NCI-H1092 (cell line): ENCODE results near the gene PIP5KL1.
A peak's percentile ranks its signal among the peaks of the same experiment; 100 is the strongest.

Experiments
- DNase-seq: peaks from one replicate; lab custom pipeline; 2025; lab: John Stamatoyannopoulos, UW

The PIP5KL1 gene

DNA sequence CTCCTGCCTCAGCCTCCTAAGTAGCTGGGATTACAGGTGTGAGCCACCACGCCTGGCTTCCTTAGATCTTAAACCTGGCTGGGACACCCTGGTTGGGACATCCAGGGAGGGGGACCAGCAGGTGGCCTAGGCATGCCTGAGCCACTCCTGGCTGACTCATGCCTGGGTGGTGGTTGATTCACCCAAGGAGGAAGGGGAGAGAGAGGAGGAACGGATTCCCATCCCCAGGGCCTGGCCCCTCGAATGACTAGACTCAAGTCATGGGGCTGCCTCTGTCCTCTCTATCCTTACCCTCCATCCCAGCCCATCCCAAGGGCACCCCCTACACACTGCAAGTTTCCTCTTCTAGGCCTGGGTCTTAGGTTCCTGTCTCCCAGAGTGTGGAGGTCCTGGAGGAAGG, 37.5 kb upstream of the PIP5KL1 start:
- DNase-seq, result no peak

DNA sequence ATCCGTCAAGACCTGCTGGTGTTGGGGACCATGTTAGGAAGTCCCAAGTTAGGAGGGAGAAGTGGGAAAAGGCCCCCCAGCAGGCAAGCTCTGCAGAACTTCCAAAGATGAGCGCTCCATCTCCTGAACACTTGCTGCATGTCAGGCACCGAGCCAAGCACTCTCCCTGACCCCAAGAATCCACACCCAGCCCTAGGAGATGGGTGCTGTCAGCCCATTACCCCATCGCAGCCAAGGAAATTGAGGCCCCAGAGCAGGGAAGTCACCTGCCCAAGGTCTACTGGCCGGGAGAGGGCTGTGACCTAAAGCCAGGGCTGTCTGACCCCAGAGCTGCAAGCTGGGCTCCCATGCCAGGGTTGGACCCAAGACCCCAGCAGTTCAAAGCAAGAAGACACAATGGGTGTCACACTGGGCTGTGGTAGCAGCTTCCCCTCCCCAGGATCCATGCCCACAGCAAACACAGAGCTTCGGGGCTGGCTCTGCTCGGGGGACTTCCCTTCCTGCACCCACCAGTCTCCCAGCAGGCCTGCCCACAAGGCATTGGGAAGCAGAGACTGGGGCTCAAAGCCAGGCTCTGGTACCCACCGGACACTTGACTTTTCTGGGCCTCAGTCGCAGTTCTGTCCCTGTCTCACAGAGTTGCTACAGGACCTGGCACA, 36.7 kb upstream of the PIP5KL1 start:
- no peak for DNase-seq

DNA sequence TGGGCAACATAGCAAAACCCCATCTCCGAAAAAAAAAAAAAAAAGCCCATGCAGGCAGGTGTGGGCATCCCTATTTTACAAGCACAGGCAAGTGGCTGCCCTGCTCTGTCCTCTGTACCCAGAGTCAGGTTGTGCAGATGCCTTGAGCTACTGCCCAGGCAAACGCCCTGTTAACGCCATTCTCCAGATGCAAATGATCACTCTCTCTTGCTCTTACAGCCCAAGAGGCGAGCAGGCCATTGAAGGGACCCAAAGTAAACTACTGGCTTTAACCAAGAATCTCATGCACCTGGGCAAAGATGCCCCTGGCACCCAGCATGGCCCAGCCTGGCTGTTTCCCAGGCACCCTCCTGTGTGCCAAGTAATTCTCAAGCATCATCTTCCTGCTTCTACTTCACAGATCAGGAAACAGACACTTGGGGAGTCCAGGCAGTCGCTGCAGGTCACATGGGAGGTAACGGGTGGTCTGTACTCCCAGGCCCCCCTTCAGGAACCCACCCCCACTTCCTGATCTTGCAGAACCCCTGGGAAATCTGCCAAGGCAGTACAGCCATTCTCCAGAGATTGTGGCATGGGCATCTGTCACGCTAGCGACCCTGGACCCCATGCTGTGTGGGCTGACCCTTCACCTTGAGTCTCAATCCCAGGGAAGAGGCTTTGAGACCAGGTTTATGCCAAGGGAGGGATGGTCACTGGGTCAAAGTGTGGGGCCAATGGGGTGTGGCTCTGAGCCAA, 36.0 kb upstream of the PIP5KL1 start:
- DNase-seq, result peak; percentile 42

DNA sequence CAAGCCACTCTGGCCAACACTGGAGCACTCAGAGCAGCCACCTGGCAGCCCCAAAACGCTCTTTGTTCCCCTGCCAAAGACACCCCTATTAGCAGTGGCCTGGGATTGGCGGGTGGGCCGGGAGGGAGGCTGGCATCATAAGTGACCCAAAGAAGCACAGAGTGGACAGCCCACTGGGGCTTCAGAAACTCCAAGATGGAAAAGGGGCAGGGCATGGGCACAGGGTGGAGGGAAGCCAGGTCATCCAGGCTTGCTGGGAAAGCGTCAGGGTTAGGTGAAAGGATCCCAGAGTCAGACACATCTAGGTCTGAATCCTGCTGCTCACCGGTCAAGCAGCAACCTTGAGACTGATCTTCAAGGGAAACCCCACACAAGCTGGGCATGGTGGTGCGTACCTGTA, 35.4 kb upstream of the PIP5KL1 start:
- no peak for DNase-seq

DNA sequence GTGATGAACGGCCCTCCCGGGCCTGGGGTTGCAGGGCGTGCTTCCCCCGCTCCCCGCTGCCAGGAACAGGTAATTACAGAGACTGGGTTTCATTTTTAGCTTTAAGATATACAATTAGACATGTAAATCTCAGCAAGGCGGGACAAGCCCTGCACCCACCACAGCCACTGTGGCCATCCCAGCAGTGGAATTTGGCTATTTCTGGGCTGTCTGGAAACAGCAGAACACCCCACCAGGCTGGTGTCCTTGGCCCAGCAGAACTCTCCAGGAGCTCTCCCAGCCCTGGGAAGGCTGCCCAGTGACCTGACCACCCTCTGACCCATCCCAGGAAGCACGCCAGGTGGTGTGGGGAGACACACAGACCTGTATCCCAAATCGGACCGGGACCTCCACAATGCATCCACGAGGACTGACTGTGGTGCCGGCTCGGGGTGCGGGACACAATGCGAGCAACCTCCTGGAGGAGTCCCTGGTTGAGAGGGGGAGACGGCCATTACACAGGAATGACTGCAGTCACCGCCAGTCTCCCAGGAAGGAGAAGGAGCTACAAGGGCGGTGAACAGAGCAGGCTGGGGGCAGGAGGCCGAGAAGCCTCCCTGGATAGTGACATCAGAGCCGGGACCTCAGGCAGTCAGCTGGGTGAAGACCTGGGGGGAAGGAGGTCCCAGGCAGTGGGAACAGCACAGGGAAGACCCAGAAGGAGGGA, 32.9 kb upstream of the PIP5KL1 start:
- no peak for DNase-seq

DNA sequence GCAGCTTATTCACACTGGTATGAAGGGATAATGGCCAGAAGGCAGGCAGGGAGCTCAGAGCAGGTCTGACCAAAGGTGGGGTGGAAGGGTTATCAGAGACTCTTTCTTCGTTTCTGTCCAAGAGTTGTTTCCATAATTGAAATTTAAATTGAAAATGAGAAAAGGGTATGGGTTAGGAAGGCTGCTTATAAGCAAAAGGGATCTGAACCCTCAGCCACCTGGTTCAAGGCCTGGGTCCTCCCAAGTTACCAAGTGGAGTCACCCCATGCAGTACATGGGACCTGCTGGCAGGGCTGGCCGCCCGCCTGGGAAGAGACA, 32.4 kb upstream of the PIP5KL1 start:
- no peak for DNase-seq

DNA sequence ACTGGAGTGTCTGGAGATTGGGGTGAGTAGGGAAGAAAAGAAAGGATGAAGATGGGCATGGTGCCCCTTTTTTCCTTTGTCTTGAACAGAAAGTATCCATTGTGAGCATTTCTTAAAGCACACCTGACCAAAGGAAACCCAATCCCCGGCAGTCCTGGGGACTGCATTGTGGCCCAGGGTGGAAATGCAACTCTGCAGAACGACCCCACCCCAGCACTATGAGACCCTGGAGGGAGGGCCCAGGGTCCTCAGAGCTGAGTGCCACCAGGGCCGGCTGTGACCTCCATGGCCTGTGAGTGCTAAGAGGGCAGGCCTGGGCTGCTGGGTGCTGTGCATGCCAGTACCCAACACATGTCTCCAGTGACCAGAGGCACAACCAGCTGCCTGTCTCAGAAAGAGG, 31.7 kb upstream of the PIP5KL1 start:
- no peak for DNase-seq

DNA sequence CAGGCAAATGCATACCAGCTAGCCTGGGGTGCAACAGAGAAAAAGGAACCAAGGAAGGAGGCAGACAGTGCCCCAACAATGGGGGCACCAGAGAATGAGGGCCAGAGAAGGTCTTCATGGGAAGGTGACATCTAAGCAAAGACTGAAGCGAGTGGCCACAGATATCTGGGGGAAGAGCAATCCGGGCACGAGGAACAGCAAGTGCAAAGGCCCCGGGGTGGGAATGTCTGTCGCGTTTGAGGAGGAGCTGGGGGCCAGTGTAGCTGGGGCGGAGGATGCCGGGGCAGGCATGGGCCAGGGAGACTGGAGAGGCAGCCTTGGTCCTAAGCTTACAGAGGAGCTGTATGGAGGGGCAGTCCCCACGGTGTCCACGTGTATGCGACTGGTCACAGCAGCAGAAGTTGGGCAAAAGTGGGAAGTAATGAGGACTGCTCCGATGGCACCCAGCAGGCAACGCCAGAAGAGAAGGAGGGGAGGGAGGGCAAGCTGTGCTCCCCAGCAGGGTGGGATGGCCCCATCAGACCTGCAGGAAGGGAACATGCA, 31.1 kb upstream of the PIP5KL1 start:
- DNase-seq, result no peak

DNA sequence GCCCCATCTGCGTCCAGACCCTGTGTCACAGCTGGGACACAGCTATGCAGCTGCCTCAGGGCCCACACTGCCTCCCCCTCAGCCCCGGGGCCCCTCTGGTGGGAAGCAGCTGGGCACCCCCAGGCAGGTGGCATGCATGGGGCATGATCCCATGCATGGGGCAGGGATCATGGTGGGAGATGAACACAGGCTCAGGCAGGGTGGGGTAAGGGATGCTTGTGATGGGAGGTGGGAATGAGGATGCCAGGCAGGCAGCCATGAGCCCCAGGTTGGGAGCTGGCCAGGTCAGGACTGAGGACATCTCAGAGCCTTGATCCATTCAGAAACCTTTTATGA, 30.5 kb upstream of the PIP5KL1 start:
- DNase-seq, result no peak

DNA sequence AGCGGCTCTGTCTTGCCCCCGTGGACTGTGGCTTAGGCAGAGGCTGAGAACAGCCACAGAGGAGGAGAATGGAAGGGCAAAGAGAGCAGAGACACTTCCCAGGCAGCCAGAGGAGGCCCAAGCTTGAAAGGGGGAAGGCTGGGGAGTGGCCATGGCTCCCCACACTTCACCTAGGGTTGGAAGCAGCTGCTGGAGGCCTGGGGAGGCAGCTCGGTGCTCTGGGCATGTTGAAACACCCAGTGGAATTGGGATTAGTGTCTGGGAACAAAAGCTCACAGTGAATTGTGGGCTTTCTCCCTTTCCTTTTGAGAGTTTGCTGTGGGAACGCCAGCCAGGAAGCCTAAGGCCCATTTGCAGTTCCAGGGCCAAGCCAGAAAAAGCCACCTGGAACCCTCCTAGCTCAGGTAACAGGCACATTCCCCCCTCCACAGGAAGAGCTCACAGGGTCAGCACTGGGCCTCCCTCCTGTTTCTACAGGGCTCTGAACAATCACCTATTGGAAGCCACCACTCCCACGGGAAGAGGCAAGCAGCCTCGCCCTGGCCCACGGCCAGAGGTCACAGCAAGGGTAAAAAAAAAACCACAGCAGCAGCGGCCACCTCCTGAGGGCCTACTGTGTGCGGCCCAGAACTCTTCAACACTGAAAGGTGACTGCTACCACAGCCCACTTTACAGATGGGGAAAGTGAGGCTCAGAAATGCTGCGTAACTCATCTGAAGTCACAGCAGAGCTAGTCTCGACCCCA, 30.0 kb upstream of the PIP5KL1 start:
- DNase-seq, result no peak

DNA sequence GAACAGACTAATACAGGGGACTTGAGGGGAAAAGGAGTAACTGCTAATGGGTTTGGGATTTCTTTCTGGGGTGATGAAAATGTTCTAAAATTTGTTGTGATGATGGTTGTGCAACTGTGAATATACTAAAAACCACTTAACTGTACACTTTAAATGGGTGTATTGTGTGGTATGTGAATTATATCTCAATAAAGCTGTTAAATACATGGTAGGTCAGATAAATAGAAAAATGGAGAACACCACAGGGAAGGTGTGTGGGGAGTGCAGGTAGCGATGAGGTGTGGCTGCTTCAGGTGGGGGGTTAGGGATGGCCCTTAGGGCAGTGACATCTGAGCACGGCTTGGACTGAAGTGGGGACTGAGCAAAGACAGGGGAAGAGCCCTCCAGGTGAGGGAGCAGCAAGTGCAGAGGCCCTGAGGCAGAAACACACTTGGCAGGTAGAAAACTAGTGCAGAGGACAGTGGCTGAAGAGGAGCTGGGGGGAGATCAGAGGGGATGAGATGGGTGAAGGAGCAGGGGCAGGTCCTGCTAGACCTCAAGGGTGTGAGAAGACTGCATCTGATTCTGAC, 29.3 kb upstream of the PIP5KL1 start:
- DNase-seq, result no peak

DNA sequence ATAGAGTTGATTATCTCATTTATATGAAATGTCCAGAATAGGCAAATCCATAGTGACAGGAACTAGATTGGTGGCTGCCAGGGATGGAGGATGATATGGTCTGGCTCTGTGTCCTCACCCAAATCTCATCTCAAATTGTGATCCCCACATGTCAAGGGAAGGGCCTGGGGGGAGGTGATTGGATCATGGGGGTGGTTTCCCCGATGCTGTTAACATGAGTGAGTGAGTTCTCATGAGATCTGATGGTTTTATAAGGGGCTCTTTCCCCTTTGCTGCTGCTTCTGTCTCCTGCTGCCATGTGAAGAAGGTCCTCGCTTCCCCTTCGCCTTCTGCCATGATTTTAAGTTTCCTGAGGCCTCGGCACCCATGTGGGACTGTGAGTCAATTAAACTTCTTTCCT, 28.8 kb upstream of the PIP5KL1 start:
- DNase-seq, result no peak

DNA sequence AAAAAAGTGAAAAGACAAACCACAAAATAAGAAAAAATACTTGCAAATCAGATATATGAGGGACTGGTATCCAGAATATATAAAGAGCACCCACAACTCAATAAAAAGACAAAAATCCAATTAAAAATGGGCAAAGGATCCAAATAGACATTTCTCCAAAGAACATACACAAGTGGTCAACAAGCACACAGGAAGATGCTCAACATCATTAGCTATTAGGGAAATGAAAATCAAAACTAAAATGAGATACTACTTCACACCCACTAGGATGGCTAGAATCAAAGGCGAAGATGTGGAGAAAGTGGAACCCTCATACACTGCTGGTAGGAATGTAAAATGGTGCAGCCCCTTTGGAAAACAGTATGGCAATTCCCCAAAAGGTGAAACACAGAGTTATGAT, 28.2 kb upstream of the PIP5KL1 start:
- DNase-seq, result no peak

DNA sequence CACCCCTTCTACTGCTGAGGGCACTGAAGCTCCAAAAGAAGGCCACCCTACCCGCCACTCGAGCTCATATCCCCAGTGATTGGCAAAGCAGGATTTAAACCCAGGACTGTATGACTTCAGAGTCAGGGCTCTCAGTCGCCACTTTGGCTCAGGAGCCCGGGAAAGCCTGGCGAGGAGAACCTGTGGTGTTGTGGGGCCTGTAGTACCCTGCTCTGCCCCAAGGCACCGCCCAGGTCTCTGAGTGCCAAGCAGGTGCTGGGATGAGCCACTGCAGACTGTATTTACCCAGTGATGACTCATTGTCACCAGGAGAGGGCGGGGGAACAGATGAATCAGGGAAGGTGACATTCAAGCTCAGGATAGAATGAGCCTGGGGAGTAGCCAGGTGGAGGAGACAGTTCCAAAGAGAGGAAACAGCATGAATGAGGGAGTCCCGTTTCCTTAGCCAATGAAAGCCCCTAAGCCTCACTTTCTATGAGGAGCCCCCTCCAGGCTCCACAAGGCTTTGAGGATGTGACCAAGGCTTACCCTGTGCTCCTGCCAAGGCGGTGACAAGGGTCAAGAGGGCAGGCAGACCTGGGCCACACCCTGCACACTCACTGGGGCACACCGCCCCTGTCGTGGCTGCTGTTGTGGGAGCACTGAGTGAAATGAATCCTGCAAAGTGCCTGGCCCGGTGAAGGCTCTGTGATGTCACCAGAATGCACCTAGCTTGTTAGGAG, 24.9 kb upstream of the PIP5KL1 start:
- peak; percentile 89 for DNase-seq

DNA sequence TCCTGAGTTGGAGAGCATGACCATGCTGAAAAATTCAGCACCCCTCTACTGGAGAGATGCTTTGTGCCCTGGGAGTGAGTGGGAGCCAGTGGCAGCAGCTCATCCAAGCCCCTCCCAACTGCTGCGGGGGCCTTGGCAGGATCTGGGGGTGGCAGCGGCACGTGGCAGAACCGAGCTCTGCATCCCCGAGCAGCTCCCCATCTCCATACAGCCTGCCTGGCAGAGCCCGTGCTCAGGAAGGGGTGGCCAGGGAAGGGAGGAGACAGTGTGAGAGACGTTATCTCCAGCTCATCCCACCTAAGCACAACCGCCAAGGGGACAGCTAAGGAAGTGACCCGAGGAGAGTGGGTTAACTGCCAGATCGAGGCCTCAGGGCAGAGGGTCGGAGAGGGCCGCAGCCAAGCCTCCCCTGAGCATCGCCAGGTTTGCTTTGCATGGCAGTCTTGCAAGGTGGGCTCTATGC, 24.3 kb upstream of the PIP5KL1 start:
- no peak for DNase-seq

DNA sequence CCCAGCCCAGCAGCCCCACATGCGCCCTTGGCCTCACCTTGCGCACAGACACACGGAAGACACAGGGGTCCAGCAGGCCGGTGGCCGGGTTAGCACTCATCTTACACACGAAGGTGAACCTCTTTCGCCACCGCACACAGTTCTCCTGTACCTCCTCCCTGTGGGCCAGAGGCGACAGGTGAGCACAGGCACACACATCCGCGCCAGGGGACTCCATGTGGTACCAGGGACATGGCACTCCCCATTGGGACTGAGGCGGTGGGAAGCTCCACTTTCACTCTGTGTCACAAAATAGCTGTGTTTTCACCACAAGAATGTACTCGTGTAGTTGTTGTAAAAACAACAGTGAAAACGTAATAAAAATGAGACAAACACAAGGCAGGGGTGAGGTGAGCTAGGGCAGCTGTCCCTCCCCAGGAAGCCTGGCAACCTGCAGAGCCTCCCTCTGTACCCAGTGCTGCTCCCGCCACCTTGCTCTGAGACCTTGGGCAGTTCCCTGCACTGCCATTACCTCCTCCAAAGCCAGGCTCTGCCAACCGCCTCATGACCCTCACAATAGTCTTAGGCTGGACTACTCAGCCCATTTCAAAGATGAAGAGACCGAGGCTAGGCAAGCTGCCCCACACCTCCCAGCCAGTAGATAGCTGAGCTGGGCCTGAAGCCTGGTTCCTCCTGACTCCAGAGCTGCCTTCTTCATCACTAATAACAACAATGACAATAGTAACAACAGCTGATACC, 23.4 kb upstream of the PIP5KL1 start:
- DNase-seq, result no peak

DNA sequence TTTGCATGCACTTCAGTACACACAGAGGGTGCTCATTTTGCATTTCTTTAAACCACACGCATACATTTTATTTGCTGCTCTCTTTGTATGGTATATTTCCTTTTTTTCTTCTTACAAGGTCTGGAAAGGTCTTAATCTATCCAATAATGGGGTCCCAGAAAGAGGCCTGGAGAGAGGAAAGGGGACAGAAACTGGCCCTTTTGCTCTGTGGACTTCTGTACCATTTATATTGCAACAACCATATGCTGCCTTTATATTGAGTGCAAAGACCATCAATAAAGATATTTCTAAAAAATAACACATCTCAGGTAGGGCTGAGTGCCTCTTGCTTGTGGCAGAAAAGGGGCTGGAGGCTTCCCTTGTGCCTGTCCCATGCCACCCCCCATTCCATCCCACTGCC, 22.6 kb upstream of the PIP5KL1 start:
- no peak for DNase-seq

DNA sequence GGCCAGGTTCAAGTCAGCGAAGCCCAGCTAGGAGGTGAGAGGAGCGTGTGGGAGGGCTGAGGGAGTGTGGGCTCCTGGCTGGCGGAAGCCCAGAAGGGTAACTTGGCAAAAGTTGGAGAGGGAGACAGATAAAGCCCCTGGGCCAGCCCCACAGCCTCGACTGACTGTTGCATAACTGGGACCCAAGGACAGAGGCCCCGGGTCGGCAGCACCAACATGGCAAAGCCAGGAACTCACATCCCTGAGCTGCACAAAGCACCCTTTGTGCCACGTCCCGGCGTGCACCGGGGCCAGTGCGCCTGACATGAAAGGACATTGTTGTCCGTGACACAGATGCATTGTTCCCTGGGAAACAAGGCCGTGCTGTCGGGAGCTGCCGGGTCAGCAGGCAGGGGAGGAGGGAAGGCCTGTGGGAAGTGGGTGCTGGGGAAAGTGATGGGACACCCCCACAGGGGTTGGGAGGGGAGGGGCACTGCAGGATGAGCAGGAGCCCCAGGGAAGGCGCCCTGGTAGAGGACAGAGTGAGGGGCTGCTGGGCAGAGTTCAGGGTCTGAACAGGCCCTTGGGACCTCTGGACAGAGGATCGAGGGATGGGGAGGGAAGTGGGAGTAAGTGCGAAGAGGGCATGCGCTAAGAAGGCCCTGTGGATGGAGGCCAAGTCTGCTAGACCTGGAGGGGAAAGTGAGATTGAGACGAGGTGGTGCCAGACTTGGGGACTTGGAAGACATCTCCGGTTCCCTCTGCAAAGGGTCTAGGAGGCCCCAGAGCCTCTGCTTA, 20.1 kb upstream of the PIP5KL1 start:
- DNase-seq, result no peak

DNA sequence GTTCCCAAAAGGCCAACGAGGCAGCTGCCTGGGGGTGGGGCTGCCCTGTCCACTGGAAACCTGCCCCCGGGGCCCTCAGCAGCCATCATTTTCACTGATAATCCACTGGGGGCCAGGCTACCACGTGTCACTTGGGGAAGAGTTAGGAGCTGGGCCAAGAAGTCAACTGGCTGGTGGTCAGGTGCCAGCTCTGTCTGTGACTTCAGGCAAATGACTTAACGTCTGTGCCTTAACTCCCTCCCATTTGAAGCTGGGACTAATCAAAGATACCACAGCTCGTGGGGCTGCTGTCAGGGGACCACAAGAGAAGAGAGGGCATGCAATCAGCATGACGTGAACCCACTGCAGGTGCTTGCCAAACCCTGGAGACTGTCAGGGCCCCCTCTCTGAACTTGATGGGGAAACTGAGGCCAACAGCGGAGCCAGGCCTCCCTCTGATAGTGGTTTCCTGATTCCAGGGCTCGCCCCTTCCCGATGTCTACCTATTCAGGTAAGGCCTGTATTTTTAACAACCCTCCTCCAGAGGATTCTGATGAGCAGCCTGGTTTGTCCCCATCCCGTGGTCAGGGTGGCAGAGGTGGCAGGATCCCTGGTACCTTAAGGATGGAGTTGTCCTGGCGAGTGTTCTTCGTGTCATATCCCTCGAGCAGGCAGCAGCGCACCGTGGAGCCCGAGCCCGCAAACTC, 19.4 kb upstream of the PIP5KL1 start:
- DNase-seq, result no peak
